Gastroesophageal sphincter (tissue), 3 donors: ENCODE measurements around the gene ZFAND2A.

Experiments
- EP300 ChIP-seq: sonication (generic); formaldehyde crosslinking; IDR thresholded peaks from one replicate; pipeline ENCODE4 v1.6.1; 2017; ENCODE audit warnings: antibody characterized with exemption, mild to moderate bottlenecking
- POLR2A ChIP-seq, 2 donors: fragments of 450-650 bp; IDR thresholded peaks; one replicate each; pipeline ENCODE4 v1.6.1; 2017; ENCODE audit warnings: antibody characterized with exemption in 2 of 2, mild to moderate bottlenecking in 2 of 2, moderate library complexity in 1 of 2
- TF ChIP-seq, protein P1 (sequence below), 4 experiments: fragments of 200-600 bp in 2 of 4; fragments of 450-650 bp in 2 of 4; sonication (generic) in 1 of 4; IDR thresholded peaks; one replicate each; pipeline ENCODE4 v1.5.1; 2017 to 2019; ENCODE audit warnings: antibody characterized with exemption in 4 of 4, mild to moderate bottlenecking in 2 of 4, moderate library complexity in 2 of 4

DNA sequence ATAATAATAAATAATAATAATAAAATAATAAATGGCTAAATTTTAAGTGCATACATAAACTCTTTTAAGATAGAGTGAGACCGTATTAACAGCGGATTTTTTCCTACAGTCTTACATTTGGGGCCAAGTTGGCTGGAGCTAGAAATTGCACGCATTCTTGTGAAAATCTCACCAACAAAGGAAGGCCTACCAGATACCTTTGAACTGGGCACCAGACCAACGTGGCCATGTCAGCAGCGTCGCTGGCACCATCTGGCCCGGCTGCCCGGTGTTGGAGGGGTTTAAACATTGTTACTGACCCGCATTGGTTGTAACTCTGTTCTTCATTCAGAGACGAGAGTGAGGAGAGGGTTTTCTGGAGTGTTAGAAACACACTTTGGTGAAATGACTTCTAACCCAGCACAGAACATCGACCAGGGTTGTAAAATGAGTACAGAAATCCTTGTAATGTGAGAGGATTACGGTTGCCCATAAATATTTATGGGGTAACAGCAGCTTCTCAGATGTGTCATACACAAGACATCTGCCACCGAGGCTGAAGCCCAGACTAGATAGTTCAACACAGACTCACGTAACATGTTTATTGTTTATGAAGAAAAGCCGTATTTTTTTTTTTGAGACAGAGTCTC lies 38.1 kb upstream of the ZFAND2A start:
- TF ChIP-seq, protein P1, sequence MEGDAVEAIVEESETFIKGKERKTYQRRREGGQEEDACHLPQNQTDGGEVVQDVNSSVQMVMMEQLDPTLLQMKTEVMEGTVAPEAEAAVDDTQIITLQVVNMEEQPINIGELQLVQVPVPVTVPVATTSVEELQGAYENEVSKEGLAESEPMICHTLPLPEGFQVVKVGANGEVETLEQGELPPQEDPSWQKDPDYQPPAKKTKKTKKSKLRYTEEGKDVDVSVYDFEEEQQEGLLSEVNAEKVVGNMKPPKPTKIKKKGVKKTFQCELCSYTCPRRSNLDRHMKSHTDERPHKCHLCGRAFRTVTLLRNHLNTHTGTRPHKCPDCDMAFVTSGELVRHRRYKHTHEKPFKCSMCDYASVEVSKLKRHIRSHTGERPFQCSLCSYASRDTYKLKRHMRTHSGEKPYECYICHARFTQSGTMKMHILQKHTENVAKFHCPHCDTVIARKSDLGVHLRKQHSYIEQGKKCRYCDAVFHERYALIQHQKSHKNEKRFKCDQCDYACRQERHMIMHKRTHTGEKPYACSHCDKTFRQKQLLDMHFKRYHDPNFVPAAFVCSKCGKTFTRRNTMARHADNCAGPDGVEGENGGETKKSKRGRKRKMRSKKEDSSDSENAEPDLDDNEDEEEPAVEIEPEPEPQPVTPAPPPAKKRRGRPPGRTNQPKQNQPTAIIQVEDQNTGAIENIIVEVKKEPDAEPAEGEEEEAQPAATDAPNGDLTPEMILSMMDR (IDR thresholded peaks at IDR 0.05) = no peak
- TF ChIP-seq POLR2A (IDR thresholded peaks at IDR 0.05) (no peak), EP300 (no peak)
